ENCODE results near the gene TRIM65.

Gene TRIM65

DNA sequence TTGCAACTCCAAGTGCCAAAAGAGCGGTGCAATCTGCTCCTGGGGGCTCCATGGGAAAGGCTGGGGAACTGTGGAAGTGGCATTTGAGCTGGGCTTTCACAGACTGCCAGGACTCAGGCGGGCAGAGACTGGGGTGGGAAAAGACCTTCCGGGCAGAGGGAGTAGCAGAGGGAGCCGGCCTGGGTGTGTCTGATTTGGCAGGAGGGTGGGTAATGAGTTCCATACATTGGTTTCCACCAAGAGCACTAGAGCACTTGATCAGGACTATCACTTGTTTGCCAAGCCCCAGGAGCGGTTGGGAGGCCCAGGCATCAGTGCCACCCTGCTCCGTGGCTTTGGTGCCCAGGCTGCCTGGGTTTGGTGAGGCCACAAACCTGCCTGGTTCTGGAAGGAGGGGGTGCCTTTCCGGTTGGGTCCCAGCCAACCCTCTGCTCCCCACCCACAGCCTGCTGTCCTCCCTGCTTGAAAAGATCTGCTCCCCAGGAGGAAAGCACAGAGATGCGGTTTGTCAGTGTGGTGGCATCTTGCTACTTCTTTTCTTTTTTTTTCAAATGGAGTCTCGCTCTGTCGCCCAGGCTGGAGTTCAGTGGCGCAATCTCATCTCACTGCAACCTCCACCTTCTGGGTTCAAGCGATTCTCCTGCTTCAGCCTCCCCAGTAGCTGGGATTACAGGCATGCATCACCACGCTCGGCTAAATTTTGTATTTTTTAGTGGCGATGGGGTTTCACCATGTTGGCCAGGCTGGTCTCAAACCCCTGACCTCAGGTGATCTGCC lies 14.9 kb downstream of the TRIM65 start:
- Histone ChIP-seq H3K4me1 (ENCODE audit: control insufficient read depth, low read length) (peaks cover 23% of the 10 kb centered on the region), H3K9me3 (ENCODE audit: control insufficient read depth, insufficient read depth, low read length) (no peaks in the 10 kb centered on the region), H3K9me2 (replicated peaks; ENCODE audit: control insufficient read depth, low read length) (no peaks in the 10 kb centered on the region), H3K27me3 (ENCODE audit: control insufficient read depth, low read length) (peaks cover 11% of the 10 kb centered on the region), H3F3A (ENCODE audit: control insufficient read depth, insufficient read depth) (0 out of 2 replicates have a peak, but pooled peaks cover 3% of the 10 kb centered on the region), H3K4me2 (ENCODE audit: low read length) (no peak overlapping the region), H3K4me3 (ENCODE audit: low read length) (no peak overlapping the region), H4K20me1 (ENCODE audit: control insufficient read depth, insufficient read depth, low read depth, low read length) (no peaks in the 10 kb centered on the region), H3K27ac (ENCODE audit: low read depth, low read length) (no peak overlapping the region), H3K36me3 (ENCODE audit: control insufficient read depth, low read length) (no peaks in the 10 kb centered on the region), H3K79me2 (ENCODE audit: control insufficient read depth, low read length) (peaks cover 7% of the 10 kb centered on the region)
- TF ChIP-seq EZH2phosphoT487 (IDR thresholded peaks at IDR 0.05; ENCODE audit: borderline replicate concordance, low read length) = no peak
- TF ChIP-seq, protein P1, sequence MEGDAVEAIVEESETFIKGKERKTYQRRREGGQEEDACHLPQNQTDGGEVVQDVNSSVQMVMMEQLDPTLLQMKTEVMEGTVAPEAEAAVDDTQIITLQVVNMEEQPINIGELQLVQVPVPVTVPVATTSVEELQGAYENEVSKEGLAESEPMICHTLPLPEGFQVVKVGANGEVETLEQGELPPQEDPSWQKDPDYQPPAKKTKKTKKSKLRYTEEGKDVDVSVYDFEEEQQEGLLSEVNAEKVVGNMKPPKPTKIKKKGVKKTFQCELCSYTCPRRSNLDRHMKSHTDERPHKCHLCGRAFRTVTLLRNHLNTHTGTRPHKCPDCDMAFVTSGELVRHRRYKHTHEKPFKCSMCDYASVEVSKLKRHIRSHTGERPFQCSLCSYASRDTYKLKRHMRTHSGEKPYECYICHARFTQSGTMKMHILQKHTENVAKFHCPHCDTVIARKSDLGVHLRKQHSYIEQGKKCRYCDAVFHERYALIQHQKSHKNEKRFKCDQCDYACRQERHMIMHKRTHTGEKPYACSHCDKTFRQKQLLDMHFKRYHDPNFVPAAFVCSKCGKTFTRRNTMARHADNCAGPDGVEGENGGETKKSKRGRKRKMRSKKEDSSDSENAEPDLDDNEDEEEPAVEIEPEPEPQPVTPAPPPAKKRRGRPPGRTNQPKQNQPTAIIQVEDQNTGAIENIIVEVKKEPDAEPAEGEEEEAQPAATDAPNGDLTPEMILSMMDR (IDR thresholded peaks at IDR 0.05; ENCODE audit: low read depth, low read length, poor library complexity, severe bottlenecking) = no peak

DNA sequence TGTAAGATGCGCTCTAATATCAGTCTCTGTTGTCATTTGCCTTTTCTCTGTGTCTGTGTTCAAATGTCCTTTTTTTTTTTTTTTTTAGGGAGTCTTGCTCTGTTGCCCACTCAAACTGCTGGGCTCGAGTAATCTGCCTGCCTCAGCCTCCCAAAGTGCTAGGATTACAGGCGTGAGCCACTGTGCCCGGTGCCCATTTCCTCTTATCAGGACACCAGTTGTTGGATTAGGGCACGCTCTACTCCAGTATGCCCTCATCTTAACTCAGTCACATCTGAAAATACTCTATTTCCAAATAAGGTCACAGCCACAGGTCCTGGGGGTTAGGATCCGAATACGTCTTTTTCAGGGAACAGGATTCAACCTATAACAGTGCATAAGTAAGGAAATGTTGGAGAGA lies 16.5 kb downstream of the TRIM65 start:
- no peaks in the 10 kb centered on the region for H3K9me3 ChIP-seq (ENCODE audit: control insufficient read depth, insufficient read depth, low read length)
- H3K9me2 ChIP-seq (replicated peaks; ENCODE audit: control insufficient read depth, low read length) = no peaks in the 10 kb centered on the region
- peaks cover 39% of the 10 kb centered on the region for H3K4me1 ChIP-seq (ENCODE audit: control insufficient read depth, low read length)
- peaks cover 6% of the 10 kb centered on the region for H3K36me3 ChIP-seq (ENCODE audit: control insufficient read depth, low read length)
- TF ChIP-seq, protein P1 (IDR thresholded peaks at IDR 0.05; ENCODE audit: low read depth, low read length, poor library complexity, severe bottlenecking) = no peak
- no peak for TF ChIP-seq EZH2phosphoT487 (IDR thresholded peaks at IDR 0.05; ENCODE audit: borderline replicate concordance, low read length)
- peaks cover 15% of the 10 kb centered on the region for H3K79me2 ChIP-seq (ENCODE audit: control insufficient read depth, low read length)
- no peak overlapping the region for H3K4me3 ChIP-seq (ENCODE audit: low read length)
- H3K27ac ChIP-seq (ENCODE audit: low read depth, low read length) = no peak overlapping the region
- no peaks in the 10 kb centered on the region for H4K20me1 ChIP-seq (ENCODE audit: control insufficient read depth, insufficient read depth, low read depth, low read length)
- H3F3A ChIP-seq (ENCODE audit: control insufficient read depth, insufficient read depth) = 0 out of 2 replicates have a peak, but pooled peaks cover 6% of the 10 kb centered on the region
- no peak overlapping the region for H3K4me2 ChIP-seq (ENCODE audit: low read length)
- peaks cover 11% of the 10 kb centered on the region for H3K27me3 ChIP-seq (ENCODE audit: control insufficient read depth, low read length)

DNA sequence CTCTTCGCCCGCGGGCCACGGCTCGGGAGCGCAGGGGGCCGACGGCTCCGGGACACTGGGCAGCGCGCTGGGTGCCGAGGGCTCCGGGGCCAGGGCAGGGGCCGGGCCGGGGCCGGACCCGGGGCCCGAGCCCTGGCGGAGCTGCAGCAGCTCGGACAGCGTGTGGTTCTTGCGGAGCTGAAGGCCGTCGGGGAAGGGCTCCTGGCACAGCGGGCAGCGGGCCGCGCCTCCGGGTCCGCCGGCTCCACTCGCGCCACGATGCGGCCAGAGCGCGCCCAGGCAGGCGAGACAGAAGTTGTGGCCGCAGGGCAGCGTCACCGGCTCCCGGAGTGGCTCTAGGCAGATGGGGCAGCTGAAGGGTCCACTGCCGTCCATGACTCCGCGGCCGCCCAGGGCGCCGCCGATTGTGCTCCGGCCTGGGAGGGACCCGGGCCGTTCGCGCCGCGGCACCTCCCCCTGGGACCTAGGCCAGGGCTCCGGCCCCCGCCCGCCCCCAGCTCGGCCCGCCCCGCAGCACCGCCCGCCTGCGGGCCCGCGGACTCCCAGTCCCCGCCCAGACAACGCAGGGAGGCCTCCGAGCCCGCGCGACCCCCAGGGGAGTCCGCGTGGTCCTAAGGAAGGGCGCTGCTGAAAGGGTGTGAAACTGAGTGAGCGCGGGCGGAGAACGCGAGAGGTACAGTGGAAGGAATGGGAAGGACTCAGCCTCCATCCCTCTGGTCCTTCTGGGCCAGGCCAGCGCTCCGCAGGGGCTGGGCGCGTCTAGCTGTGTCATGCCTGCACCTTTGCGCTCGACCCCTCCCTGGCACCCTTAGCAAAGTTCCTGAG lies 18.4 kb downstream of the TRIM65 start, which contains the start of gene TRIM47:
TSS of gene TRIM47 (minus strand) at position 408 of the 825 bp plus-strand sequence. CDS start at position 375, 33 bp downstream.
- H3K4me3 ChIP-seq (ENCODE audit: low read length) = peak within 1 kb of the TSS; percentile 75

More for the DNA sequence above, 18.4 kb downstream of the TRIM65 start, which contains the start of gene TRIM47:
- H3K27me3 ChIP-seq (ENCODE audit: control insufficient read depth, low read length) = peaks cover 11% of the 10 kb centered on the region
- TF ChIP-seq, protein P1 (IDR thresholded peaks at IDR 0.05; ENCODE audit: low read depth, low read length, poor library complexity, severe bottlenecking) = no peak
- TF ChIP-seq EZH2phosphoT487 (IDR thresholded peaks at IDR 0.05; ENCODE audit: borderline replicate concordance, low read length) = no peak
- no peaks in the 10 kb centered on the region for H4K20me1 ChIP-seq (ENCODE audit: control insufficient read depth, insufficient read depth, low read depth, low read length)
- H3K4me2 ChIP-seq (ENCODE audit: low read length) = peak within 1 kb of the TSS; percentile 98
- no peaks in the 10 kb centered on the region for H3K9me3 ChIP-seq (ENCODE audit: control insufficient read depth, insufficient read depth, low read length)
- peaks cover 40% of the 10 kb centered on the region for H3K4me1 ChIP-seq (ENCODE audit: control insufficient read depth, low read length)
- H3K27ac ChIP-seq (ENCODE audit: low read depth, low read length) = peak within 1 kb of the TSS; percentile 80
- H3F3A ChIP-seq (ENCODE audit: control insufficient read depth, insufficient read depth) = 0 out of 2 replicates have a peak, but pooled peaks cover 6% of the 10 kb centered on the region
- H3K9me2 ChIP-seq (replicated peaks; ENCODE audit: control insufficient read depth, low read length) = no peaks in the 10 kb centered on the region
- H3K79me2 ChIP-seq (ENCODE audit: control insufficient read depth, low read length) = peaks cover 15% of the 10 kb centered on the region
- peaks cover 10% of the 10 kb centered on the region for H3K36me3 ChIP-seq (ENCODE audit: control insufficient read depth, low read length)

Measured in DOHH2 (cell line).